Stimulated activated CD4-positive, alpha-beta T cell treated with anti-CD3 and anti-CD28 coated beads, Interleukin-15, amount 100 ng/mL, for 1 hour (primary cell): ENCODE data around the gene SYCP2.

ENCODE experiments used
- DNase-seq, 2 donors: peaks; one replicate each; pipeline ENCODE4 v3.0.0-alpha.2; 2020; ENCODE audit warnings: low read depth in 1 of 2, low spot score in 1 of 2

SYCP2 gene

GRCh38 chr20:59823030-59823423 is 110.4 kb downstream of the SYCP2 start:
- DNase-seq: no peak

DNA sequence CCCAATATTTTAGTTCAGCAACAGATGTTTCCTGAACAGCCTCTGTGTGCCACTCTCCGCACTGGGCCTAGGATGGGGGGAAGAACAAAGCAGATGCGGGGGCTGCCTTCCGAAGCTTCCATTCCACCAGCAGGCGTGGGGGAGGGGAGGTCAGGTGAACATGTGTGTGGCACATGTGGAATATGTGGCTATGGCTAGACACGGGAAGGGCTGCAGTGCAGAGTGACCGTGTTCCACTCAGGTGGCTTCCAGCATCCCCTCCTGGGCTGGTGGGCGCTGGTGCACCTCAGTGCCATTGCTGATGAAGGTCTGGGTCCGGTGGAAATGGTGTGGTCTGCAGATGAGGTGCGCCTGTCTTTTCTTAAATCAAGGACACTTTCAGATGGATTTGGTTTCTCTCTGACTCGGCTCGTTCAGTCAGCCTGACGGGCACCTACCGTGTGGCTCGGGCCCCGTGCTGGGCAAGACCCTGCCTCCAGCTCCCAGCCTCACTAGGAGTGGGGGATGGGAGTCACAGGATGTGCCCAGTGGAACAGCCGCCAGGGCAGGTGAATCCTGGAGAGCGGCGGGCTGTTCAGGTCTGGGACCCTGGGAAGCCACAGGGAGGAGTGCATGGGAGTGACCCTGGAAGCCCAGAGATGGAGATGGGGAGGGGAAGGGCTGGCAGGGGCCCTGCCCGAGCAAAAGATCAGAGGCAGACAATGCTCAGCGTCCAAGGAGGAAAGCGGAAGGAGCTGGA is 111.0 kb downstream of the SYCP2 start:
- no peak for DNase-seq

DNA sequence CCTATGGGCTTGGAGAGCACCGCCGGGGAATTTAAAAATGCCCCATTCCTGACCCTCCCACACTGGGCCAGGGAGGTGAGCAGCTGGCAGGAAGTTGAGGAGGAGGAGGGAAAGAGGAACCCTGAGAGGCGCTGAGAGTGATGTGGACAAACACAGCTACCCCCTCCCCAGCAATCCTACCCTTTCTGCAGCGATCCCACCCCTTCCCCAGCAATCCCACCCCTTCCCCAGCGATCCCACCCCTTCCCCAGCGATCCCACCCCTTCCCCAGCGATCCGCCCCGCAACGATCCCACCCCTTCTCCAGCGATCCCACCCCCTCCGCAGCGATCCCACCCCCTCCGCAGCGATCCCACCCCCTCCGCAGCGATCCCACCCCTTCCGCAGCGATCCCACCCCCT is 111.6 kb downstream of the SYCP2 start:
- no peak for DNase-seq

- DNase-seq: no peak
These were observed 112.2 kb downstream of the SYCP2 start for GRCh38 chr20:59821201-59821600.

DNA sequence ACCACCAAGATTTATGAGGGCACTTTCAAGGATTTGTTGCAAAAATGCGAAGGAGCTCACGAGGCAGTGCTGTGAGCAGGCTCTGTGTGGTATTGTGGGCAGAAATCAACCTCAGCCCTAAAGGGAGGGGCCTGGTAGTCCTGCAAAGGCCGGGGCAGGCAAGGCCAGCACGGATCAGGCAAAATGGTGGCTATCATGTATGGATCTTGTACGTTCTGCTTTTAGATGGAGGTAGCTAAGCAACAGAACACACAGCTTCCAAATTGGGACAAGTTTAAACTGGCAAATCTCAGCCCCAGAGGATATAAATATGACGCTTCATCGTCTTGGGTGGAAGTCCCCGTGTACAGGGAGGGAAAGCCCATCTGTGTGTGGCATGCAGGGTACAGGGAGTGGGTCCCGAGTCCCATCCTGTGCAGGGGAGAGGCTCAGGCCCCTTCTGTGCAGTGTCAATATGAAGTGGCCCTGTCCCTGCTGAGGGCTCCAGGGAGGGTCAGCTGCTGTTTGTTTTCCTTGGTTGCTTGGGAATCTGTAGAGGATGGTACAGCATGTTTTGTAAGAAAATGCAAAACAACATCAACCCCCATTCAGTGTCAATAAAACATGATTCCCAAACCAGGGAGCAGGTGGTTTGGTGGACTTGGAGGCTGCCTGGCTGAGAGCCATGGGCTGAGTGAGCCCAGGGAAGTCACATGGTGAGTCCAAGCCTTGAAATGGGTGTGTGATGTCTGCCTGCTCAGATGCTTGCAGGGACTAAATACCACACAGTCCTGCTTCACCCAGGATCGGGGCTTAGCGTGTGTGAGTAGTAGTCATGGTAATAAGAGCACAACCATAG is 113.0 kb downstream of the SYCP2 start:
- no peak for DNase-seq

DNA sequence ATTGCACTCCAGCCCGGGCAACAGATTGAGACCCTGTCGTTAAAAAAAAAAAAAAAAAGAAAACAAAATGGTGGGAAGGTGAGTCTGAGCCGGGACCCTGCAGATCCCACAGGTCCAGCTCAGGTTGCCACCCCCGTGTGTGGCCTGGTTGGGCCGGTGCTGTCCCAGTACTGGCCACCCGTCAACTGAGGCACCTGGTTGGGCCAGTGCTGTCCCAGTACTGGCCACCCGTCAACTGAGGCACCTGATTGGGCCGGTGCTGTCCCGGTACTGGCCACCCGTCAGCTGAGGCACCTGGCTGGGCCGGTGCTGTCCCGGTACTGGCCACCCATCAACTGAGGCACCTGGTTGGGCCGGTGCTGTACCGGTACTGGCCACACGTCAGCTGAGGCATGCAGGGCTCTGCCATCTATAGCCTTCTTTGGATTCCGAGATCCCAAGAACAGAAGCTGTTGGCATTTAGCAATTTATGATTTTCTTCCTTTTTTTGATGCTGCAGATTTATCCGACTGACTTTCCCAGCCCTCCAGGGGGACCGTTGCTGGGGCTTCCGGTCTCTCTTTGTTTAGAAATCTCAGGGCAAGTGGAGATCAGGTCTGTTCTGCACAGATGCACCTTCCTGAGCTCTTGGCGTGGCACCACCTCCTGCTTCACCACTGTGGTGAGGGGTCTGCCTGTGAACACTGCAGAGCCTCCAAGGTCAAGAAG is 113.8 kb downstream of the SYCP2 start:
- no peak for DNase-seq

DNA sequence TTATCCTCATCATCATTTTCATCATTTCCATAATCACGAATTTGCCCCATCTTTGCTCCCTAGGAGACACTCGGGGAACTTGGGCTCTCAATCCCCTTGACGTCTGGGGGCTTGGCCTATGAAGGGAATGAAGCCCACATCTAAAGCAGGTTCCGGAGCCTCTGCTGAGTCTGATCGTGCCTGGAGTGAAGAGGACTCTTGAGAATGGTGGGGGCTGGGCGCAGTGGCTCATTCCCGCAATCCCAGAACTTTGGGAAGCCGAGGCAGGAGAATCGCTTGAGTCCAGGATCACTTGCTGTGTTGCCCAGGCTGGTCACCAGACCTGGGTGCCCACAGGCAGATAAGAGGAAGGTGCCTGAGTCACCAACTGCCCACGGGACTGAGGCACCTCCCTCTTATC is 114.5 kb downstream of the SYCP2 start:
- no peak for DNase-seq

- DNase-seq: no peak
These were observed 115.4 kb downstream of the SYCP2 start for GRCh38 chr20:59817846-59818615.

DNA sequence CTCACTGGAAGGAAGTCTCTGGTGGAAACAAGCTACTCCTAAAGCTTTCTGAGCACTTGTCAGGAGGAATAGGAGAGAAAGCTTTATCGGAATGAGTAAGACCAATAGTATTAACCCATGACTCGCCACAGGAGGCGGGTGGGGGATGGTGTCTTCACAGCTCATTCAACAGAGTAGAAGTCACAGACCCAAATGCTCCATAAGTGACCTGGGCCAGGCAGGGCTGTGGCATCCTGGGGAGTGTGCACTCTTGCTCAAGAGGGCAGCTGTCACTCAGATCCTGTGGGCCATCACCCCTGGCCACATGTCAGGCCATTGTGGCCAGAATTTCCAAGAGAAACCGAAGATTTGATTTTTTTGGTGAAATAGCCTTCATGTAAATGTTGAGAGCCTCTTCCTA is 116.0 kb downstream of the SYCP2 start:
- DNase-seq: no peak

DNA sequence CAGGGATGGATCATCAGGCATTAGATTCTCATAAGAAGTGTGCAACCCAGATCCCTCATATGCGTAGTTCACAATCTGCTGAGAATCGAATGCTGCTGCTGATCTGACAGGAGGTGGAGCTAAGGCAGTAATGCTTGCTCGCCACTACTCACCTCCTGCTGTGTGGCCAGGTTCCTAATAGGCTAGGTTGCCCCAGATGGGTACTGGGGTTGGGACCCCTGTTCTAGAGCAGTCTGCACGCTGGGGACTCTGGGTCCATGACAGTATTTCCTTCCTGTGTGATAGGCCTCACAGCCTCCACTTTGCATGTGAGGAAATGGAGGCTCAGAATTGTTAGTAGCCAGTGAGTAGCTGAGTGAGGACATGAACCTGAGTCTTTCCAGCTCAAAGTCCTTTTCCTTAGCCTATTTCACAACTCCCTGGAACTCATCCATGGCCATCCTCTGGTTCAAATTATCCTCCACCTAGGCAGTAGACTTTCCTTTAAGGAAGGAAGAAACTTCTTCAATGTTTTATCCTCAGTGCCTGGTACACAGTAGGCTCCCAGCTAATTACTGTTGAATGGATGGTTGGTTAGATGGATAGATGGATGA is 117.2 kb downstream of the SYCP2 start:
- no peak for DNase-seq

- DNase-seq: no peak
These were observed 118.5 kb downstream of the SYCP2 start for GRCh38 chr20:59814840-59815340.

DNA sequence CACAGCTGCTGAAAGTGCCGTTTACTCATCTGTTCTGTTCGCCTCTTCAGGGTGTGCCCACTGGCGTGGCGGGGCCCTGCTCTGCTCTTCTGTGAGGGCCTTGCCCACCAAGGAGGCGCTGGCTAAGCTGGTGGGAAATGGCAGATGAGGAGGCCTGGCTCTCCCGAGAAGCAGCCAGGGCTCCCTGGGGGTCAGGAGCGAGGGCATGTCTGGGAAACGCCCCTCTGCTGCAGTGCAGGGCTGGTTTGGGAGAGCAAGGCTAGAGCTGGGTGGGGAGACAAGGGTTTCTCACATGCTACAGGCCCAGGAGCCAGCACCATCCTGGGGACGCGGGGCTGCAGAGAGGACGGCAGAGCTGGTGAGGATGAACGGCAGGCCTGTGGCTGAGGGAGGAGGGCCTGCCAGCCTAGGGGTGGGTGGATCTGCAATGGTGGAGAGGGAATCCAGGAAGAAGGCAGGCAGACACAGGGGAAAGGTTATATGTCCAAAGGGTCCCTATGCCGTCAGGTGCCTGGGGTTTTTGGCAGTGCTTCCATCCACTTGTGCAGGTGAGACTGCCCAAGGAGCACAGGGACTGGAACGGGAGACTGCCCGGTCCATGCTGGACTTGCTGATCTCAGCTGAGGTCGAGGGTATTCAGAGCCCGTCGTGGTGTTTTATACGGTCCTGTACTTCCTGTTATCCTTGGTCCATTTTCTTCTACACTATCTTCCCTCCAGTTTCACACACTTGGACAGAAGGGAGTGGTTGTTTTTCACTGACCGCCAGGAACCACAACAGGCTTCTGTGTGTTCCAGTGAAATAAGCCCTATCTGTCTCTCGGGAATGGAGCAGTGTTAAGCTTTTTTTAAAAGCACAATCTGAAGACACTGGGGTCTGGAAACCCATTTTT is 119.2 kb downstream of the SYCP2 start:
- no peak for DNase-seq
